Mucosa of stomach (tissue), 1 donor: Measurements from ENCODE around the gene RSPO4.
"Not testable (repeated sequence)": the region's sequence is repeated elsewhere in the genome, so short reads cannot be mapped to it uniquely, and the experiment has no call there.

Source experiments
- H3K27me3 ChIP-seq: one replicate; pipeline ENCODE4 v1.7.0; 2013; ENCODE audit warnings: mild to moderate bottlenecking, low read length; ENCODE audit not compliant: control insufficient read depth, insufficient read depth
- H3K36me3 ChIP-seq: one replicate; pipeline ENCODE4 v1.7.0; 2013; ENCODE audit warnings: low read length; ENCODE audit not compliant: control insufficient read depth, insufficient read depth
- H3K4me1 ChIP-seq: one replicate; pipeline ENCODE4 v1.7.0; 2013; ENCODE audit warnings: mild to moderate bottlenecking, low read length; ENCODE audit not compliant: control insufficient read depth, insufficient read depth
- H3K4me3 ChIP-seq: one replicate; pipeline ENCODE4 v1.7.0; 2013; ENCODE audit warnings: low read length
- H3K9ac ChIP-seq: one replicate; pipeline ENCODE4 v1.7.0; 2013; ENCODE audit warnings: mild to moderate bottlenecking, low read length, moderate library complexity
- H3K9me3 ChIP-seq: one replicate; pipeline ENCODE4 v1.7.0; 2013; ENCODE audit warnings: mild to moderate bottlenecking, low read length, moderate library complexity; ENCODE audit not compliant: control insufficient read depth
- donor health status: Pancreatic carcinoma.

RSPO4 gene

GRCh38 chr20:1001116-1001515 is 995 bp downstream of the RSPO4 start:
- no peak overlapping the region for H3K4me3 ChIP-seq
- H3K9me3 ChIP-seq = no peaks in the 10 kb centered on the region
- H3K36me3 ChIP-seq = no peaks in the 10 kb centered on the region
- no peak overlapping the region for H3K9ac ChIP-seq
- peaks cover 5% of the 10 kb centered on the region for H3K4me1 ChIP-seq
- H3K27me3 ChIP-seq = peaks cover 43% of the 10 kb centered on the region

GRCh38 chr20:998231-998830 is 3.8 kb downstream of the RSPO4 start:
- no peak overlapping the region for H3K9ac ChIP-seq
- H3K27me3 ChIP-seq = peaks cover 29% of the 10 kb centered on the region
- H3K4me3 ChIP-seq = no peak overlapping the region
- H3K36me3 ChIP-seq = no peaks in the 10 kb centered on the region
- peaks cover 5% of the 10 kb centered on the region for H3K4me1 ChIP-seq
- H3K9me3 ChIP-seq = no peaks in the 10 kb centered on the region

DNA sequence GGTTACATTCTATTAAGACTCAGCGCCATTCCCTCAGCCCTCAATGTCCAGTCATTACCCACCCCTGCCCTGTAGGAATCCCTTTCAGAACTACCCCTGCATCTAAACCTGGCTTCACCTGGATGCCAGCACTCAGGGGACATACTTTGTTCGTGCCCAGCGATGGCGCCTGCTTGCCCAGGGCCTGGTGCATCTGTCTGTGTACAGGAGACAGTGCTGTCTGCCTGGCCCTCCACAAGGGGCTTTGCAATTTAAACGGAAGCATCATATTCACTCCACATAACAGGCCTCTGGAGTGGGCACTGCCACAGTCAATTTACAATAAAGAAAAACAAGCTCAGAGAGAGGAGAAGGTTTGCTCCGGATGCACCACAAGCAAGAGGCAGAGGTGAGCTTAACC is 4.6 kb downstream of the RSPO4 start:
- Histone ChIP-seq H3K9ac (no peak overlapping the region), H3K27me3 (peaks cover 21% of the 10 kb centered on the region), H3K4me3 (no peak overlapping the region), H3K4me1 (peaks cover under 1% of the 10 kb centered on the region), H3K9me3 (no peaks in the 10 kb centered on the region), H3K36me3 (no peaks in the 10 kb centered on the region)

DNA sequence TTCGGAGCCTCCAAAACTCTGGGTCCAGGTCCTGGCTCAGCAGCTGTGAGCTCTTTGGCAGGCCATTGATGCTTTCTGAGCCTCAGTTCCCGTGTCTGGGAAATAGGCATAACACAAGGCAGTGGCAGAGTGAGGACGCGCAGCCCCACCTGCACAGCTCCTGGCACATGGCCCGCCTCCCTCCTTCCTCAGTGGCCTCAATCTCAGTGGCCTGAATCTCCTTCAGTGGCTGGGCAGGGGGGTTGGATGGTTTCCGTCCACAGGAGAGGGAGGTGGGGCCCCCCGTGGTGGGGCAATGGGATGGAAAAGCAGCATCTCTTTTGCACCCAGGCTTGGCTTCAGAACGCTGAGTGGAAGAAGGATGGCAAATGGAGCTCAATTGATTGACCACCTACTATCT is 5.1 kb downstream of the RSPO4 start:
- H3K27me3 ChIP-seq = peaks cover 19% of the 10 kb centered on the region
- no peak overlapping the region for H3K9ac ChIP-seq
- no peak overlapping the region for H3K4me3 ChIP-seq
- H3K4me1 ChIP-seq = no peaks in the 10 kb centered on the region
- no peaks in the 10 kb centered on the region for H3K9me3 ChIP-seq
- H3K36me3 ChIP-seq = no peaks in the 10 kb centered on the region

DNA sequence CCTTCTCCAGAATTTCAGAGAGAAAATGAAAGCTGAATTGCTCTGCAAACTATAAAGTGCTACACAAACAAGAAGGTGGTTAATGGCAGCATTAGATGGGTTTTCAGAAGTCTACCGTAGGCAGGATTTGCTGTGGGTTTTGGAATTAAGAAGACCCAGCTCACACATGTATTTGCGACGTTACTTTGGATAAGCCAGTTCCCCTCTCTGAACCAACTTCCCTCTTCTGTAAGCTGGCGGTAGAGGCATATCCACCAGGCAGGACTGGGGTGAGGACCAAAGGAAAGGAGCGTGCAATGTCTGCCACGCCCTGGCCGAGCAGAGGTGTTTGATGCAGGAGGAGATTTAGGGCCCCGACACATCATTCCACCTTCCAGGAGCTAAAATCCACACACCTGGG is 6.9 kb downstream of the RSPO4 start:
- H3K4me1 ChIP-seq = no peaks in the 10 kb centered on the region
- H3K4me3 ChIP-seq = no peak overlapping the region
- H3K36me3 ChIP-seq = no peaks in the 10 kb centered on the region
- H3K27me3 ChIP-seq = peaks cover 1% of the 10 kb centered on the region
- H3K9ac ChIP-seq = no peak overlapping the region
- H3K9me3 ChIP-seq = no peaks in the 10 kb centered on the region

DNA sequence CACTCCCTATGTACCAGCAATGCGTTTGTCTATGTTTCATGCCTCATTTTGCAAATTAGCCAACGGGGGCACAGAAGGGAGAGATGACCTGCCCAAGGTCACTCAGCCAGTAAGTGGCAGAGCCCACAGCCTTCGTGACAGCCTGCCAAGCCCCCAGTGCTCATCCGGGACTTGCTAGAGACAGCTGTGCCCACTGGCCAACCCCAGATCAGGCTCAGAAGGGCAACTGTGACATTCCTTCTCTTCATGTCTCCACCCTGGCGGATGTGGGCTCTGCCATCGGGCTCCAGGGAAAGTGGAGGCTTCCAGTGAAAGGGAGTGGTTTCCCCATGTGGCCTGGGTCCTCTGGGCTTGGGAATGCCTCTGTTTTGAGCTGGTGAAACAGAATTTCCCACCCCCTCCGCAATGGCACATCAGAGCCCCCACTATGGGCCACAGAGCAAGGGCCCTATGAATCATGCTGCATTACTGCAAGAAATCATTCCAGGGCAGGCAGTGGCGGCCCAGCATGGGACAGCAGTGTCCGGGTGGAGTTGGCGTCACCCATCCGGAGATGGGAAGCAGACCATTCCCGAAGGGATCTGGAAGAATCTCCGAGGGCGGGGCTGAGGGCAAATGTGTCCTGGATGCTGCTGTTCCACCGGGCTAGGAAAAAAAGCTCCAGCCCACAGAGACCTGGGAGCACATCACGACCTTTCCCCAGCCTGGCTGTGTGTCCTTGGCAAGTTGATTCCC is 9.1 kb downstream of the RSPO4 start:
- Histone ChIP-seq H3K9ac (no peak overlapping the region), H3K27me3 (no peaks in the 10 kb centered on the region), H3K4me3 (no peak overlapping the region), H3K9me3 (no peaks in the 10 kb centered on the region), H3K36me3 (no peaks in the 10 kb centered on the region), H3K4me1 (no peaks in the 10 kb centered on the region)

GRCh38 chr20:991850-992249 is 10.3 kb downstream of the RSPO4 start:
- H3K27me3 ChIP-seq = no peaks in the 10 kb centered on the region
- H3K36me3 ChIP-seq = no peaks in the 10 kb centered on the region
- no peaks in the 10 kb centered on the region for H3K4me1 ChIP-seq
- no peak overlapping the region for H3K9ac ChIP-seq
- no peak overlapping the region for H3K4me3 ChIP-seq
- H3K9me3 ChIP-seq = no peaks in the 10 kb centered on the region

- Histone ChIP-seq H3K4me3 (no peak overlapping the region), H3K9ac (no peak overlapping the region), H3K9me3 (no peaks in the 10 kb centered on the region), H3K27me3 (no peaks in the 10 kb centered on the region), H3K36me3 (no peaks in the 10 kb centered on the region), H3K4me1 (no peaks in the 10 kb centered on the region)
Observed at GRCh38 chr20:990293-990959, 11.7 kb downstream of the RSPO4 start.

DNA sequence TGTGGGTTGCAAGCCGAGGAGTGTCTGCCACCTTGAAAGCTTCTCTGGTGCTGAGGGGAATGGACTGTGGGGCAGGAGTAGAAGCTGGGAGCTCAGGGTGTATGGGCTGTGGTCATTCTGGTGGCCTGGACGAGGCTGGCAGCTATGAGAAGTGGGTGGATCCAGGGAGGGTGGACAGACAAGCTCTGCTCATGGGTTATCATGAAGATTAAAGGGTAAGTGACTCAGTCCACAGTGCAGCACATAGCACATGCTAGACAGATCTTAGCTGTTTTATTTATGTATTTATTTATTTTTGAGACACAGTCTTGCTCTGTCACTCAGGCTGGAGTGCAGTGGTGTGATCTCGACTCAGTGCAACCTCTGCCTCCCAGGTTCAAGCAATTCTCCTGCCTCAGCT is 13.8 kb downstream of the RSPO4 start:
- H3K27me3 ChIP-seq = no peaks in the 10 kb centered on the region
- H3K9me3 ChIP-seq = no peaks in the 10 kb centered on the region
- no peaks in the 10 kb centered on the region for H3K4me1 ChIP-seq
- H3K4me3 ChIP-seq = no peak overlapping the region
- no peak overlapping the region for H3K9ac ChIP-seq
- H3K36me3 ChIP-seq = no peaks in the 10 kb centered on the region

DNA sequence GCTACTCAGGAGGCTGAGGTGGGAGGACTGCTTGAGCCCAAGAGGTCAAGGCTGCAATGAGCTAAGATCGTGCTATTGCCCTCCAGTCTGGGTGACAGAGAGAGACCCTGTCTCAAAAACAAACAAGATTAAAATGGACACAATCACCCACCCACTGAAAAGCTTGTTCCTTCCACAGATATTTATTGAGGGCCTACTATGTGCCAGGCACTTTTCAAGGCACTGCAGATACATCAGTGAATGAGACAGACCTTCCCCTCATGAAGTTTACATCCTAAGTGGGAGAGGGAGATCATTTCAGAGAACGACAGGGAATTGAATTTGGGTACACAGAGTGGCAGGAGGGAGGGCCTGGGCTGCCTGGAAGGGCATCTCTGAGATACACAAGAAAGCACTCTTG is 14.4 kb downstream of the RSPO4 start:
- Histone ChIP-seq H3K9ac (no peak overlapping the region), H3K36me3 (no peaks in the 10 kb centered on the region), H3K4me1 (no peaks in the 10 kb centered on the region), H3K27me3 (no peaks in the 10 kb centered on the region), H3K9me3 (no peaks in the 10 kb centered on the region), H3K4me3 (no peak overlapping the region)

- Histone ChIP-seq H3K4me1 (no peaks in the 10 kb centered on the region), H3K27me3 (no peaks in the 10 kb centered on the region), H3K9me3 (no peaks in the 10 kb centered on the region), H3K9ac (no peak overlapping the region), H3K36me3 (no peaks in the 10 kb centered on the region), H3K4me3 (no peak overlapping the region)
Observed at GRCh38 chr20:986733-987355, 15.3 kb downstream of the RSPO4 start.

DNA sequence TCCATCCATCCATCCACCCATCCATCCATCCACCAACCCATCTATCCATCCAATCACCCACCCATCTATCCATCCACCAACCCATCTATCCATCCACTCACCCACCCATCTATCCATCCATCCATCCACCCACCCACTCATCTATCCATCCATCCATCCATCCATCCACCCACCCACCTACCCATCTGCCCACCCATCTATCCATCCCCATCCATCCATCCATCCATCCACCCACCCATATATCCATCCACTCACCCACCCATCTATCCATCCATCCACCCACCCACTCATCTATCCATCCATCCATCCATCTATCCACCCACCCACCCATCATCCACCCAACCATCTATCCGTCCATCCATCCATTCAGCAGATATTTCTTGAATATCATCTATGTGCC is 17.1 kb downstream of the RSPO4 start:
- H3K4me1 ChIP-seq, H3K9me3 ChIP-seq, H3K9ac ChIP-seq, H3K27me3 ChIP-seq, H3K36me3 ChIP-seq, H3K4me3 ChIP-seq: not testable (repeated sequence)
